HG03108 (cell line): ENCODE results near the gene UGT3A1.
"Not testable (repeated sequence)": the region's sequence is repeated elsewhere in the genome, so short reads cannot be mapped to it uniquely, and the experiment has no call there.

Experiments used
- ATAC-seq: cut with Tn5 transposase; IDR thresholded peaks from one replicate; pipeline ENCODE4 v1.9.1; 2021; ENCODE audit warnings: moderate library complexity; ENCODE audit not compliant: unreplicated experiment

Gene UGT3A1

GRCh38 chr5:35990520-35990919 is 670 bp downstream of the UGT3A1 start:
- no peak for ATAC-seq

GRCh38 chr5:35988529-35988928 is 2.7 kb downstream of the UGT3A1 start:
- no peak for ATAC-seq

- ATAC-seq = no peak
Measured at GRCh38 chr5:35987776-35988175, 3.4 kb downstream of the UGT3A1 start.

- no peak for ATAC-seq
Measured at GRCh38 chr5:35979715-35980114, 11.5 kb downstream of the UGT3A1 start.

- not testable (repeated sequence) for ATAC-seq
Measured at GRCh38 chr5:35976859-35977258, 14.3 kb downstream of the UGT3A1 start.

- ATAC-seq = no peak
Measured at GRCh38 chr5:35974570-35974969, 16.6 kb downstream of the UGT3A1 start.

- ATAC-seq = no peak
Measured at GRCh38 chr5:35971878-35972210, 19.3 kb downstream of the UGT3A1 start.

GRCh38 chr5:35971186-35971877 is 19.9 kb downstream of the UGT3A1 start:
- ATAC-seq = no peak

- ATAC-seq = no peak
Measured at GRCh38 chr5:35963381-35963843, 27.8 kb downstream of the UGT3A1 start.

- ATAC-seq = no peak
Measured at GRCh38 chr5:35960328-35960727, 30.9 kb downstream of the UGT3A1 start.

- ATAC-seq = no peak
Measured at GRCh38 chr5:35956429-35956828, 34.8 kb downstream of the UGT3A1 start.

- ATAC-seq = no peak
Measured at GRCh38 chr5:35954175-35954574, 37.0 kb downstream of the UGT3A1 start.

GRCh38 chr5:35947085-35947484 is 44.1 kb downstream of the UGT3A1 start:
- no peak for ATAC-seq

- no peak for ATAC-seq
Measured at GRCh38 chr5:35939639-35940038, 51.6 kb downstream of the UGT3A1 start.

GRCh38 chr5:35938568-35939227 is 52.5 kb downstream of the UGT3A1 start, which contains the start of gene CAPSL:
Gene CAPSL, minus strand, starts transcription at chr5:35938622. Its CDS starts 17,502 bp downstream, at chr5:35921120.
- ATAC-seq = no peak

GRCh38 chr5:35926389-35927051 is 64.7 kb downstream of the UGT3A1 start:
- no peak for ATAC-seq

GRCh38 chr5:35924950-35925722 is 66.1 kb downstream of the UGT3A1 start:
- ATAC-seq = no peak

GRCh38 chr5:35924122-35924949 is 66.9 kb downstream of the UGT3A1 start:
- no peak for ATAC-seq

- ATAC-seq = no peak
Measured at GRCh38 chr5:35922468-35922867, 68.7 kb downstream of the UGT3A1 start.

GRCh38 chr5:35921930-35922329 is 69.3 kb downstream of the UGT3A1 start:
- no peak for ATAC-seq
